GM12875 (cell line): Measurements from ENCODE around the gene GPR68.

Experiments
- H3K4me3 ChIP-seq: one replicate; pipeline ENCODE4 v1.5.1; 2011; ENCODE audit warnings: low read depth, low read length, control low read depth
- TF ChIP-seq, protein P1 (sequence below): IDR thresholded peaks from 2 replicates; pipeline ENCODE4 v1.5.1; 2011; ENCODE audit warnings: low read depth, mild to moderate bottlenecking, control low read depth, inconsistent platforms, low read length, moderate library complexity, borderline replicate concordance; ENCODE audit not compliant: insufficient read depth

Gene GPR68

DNA sequence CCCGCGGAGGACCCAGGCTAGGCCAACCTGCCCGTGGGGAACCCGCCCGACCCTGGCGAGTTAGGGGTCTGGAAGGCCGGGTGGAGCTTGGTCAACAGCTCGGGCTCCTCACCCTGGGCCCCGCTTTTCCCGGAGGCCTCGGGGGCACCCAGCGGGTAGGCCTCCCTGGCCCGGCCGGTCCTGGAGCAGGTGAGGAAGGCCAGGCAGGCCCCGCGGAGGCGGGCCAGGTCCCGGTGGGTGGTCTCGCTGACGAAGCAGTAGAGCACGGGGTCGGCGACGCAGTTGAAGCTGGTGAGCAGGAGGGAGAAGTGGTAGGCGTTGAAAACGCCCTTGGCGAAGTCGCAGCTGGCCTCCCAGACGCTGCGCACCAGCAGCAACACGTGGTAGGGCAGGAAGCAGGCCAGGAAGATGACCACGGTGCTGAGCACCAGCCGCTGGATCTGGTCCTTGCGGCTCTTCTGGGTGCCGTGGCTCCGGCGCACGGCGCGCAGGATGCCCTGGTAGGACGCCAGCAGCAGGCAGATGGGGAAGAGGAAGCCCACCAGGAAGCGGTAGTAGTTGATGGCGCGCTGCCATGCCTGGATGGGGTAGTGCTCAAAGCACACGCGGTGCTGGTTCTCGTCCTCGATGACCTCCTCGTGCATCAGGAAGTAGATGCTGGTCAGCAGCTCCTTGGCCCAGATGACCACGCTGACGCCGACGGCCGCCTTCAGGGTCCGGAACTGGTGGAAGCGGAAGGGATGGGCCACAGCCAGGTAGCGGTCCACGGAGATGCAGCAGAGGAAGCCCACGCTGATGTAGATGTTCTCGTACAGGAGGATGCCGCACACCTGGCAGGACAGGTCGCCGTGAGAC, 10.3 kb downstream of the GPR68 start:
- TF ChIP-seq, protein P1, sequence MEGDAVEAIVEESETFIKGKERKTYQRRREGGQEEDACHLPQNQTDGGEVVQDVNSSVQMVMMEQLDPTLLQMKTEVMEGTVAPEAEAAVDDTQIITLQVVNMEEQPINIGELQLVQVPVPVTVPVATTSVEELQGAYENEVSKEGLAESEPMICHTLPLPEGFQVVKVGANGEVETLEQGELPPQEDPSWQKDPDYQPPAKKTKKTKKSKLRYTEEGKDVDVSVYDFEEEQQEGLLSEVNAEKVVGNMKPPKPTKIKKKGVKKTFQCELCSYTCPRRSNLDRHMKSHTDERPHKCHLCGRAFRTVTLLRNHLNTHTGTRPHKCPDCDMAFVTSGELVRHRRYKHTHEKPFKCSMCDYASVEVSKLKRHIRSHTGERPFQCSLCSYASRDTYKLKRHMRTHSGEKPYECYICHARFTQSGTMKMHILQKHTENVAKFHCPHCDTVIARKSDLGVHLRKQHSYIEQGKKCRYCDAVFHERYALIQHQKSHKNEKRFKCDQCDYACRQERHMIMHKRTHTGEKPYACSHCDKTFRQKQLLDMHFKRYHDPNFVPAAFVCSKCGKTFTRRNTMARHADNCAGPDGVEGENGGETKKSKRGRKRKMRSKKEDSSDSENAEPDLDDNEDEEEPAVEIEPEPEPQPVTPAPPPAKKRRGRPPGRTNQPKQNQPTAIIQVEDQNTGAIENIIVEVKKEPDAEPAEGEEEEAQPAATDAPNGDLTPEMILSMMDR = no peak
- H3K4me3 ChIP-seq = no peak overlapping the region

DNA sequence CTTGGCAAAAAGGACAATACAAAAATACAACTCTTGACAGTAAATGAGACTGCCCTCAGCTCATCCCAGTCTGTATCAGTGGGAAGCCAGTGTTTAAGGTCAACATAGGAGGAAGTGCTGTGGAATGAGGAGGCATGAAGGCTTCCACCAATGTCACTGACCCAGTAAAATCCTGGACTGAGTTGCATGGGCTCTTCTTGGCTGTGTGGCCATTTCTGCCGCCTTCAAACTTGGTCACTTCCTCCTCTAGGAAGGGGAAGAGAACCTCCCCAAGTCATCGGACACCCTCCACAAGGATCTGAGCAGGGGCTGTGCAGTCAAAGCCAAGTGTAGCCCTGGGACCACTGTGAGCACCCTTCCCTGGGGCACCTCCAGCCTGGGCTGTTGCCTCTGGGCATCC, 11.9 kb downstream of the GPR68 start:
- TF ChIP-seq, protein P1 = no peak

DNA sequence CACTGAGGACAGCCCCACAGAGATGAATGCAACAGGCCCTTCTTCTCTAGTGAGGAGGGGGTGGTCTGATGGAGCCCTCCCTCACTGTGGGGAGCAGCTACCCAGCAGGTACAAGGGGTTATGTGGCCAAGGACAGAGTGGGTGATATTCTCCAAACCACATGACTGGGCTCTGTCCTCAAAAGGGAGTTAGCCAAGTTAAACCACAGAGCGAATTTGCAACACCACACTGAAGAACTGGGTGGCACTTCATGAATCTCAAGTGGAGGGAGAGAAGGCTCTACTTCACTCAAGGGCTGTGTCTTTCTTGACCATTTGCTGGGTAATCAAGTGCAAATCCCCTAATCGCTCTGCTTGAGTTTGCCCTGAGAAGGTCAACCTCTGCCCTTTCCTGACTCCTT, 12.5 kb downstream of the GPR68 start:
- H3K4me3 ChIP-seq = no peak overlapping the region
- TF ChIP-seq, protein P1 = no peak

More for the DNA sequence above, 11.9 kb downstream of the GPR68 start:
- H3K4me3 ChIP-seq = no peak overlapping the region

GRCh38 chr14:91231446-91231845, 13.1 kb downstream of the GPR68 start:
- TF ChIP-seq, protein P1 = no peak
- H3K4me3 ChIP-seq = no peak overlapping the region

DNA sequence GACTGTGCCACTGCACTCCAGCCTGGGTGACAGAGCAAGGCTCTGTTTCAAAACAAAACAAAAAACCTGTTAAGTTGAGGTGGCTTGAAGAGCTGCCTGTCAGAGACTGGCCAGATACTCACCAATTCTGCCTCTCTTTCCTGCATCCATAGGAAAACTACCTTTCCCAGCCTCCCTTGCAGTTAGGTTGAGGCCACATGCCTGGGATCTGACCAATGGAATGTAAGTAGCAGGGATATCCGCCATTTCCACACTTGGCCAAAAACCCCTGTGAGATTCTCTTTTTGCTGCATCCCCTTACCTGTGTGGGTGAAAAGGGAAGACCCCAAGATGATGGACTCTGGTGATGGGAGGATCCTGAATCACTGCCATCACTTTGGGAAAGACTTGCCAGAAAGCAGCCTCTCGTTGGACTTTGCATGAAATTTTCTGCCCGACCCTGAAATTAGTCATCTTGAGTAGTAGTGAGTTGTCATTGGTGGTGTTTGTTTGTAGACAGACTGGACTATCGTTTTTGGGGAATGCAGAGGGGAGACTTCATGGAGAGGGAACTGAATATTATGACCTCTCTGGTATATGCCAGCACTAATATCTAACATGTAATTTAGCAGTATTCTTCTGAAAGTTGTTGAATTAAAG, 14.0 kb downstream of the GPR68 start:
- no peak overlapping the region for H3K4me3 ChIP-seq
- TF ChIP-seq, protein P1 = no peak

DNA sequence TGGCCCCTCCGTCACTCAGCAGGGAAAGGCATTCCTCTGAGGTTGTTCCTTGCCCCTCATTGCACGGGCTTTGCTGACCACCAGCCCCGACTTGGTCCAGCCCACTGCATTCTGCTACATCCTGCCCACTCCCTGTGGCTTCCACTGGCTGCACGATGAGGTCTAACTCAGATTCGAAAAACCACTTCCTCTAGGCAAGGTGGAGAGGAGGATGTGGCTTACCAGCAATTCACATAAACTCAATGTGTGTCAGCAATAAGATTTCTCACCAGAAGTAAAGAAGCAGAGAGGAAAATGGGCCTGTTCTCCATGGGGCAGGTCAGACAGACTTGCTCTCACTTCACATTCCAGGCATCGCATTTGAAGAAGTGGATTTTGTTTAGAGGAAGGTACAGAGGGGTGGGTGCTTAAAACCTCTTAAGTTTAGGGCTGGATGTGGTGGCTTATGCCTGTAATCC, 14.7 kb downstream of the GPR68 start:
- TF ChIP-seq, protein P1 = no peak

More for the DNA sequence above, 14.7 kb downstream of the GPR68 start:
- peak overlapping the region; percentile 40 for H3K4me3 ChIP-seq
